ENCODE measurements around the gene SLC22A23.

- TF ChIP-seq CTCF (IDR thresholded peaks at IDR 0.05) = no peak
- no peak for TF ChIP-seq EZH2 (IDR thresholded peaks at IDR 0.05; ENCODE audit: borderline replicate concordance, insufficient read depth, low read depth, low read length, poor library complexity, severe bottlenecking)
Measured at GRCh38 chr6:3490625-3490980, 33.8 kb upstream of the SLC22A23 start.
